ENCODE data around the gene MAPRE2.

The MAPRE2 gene

DNA sequence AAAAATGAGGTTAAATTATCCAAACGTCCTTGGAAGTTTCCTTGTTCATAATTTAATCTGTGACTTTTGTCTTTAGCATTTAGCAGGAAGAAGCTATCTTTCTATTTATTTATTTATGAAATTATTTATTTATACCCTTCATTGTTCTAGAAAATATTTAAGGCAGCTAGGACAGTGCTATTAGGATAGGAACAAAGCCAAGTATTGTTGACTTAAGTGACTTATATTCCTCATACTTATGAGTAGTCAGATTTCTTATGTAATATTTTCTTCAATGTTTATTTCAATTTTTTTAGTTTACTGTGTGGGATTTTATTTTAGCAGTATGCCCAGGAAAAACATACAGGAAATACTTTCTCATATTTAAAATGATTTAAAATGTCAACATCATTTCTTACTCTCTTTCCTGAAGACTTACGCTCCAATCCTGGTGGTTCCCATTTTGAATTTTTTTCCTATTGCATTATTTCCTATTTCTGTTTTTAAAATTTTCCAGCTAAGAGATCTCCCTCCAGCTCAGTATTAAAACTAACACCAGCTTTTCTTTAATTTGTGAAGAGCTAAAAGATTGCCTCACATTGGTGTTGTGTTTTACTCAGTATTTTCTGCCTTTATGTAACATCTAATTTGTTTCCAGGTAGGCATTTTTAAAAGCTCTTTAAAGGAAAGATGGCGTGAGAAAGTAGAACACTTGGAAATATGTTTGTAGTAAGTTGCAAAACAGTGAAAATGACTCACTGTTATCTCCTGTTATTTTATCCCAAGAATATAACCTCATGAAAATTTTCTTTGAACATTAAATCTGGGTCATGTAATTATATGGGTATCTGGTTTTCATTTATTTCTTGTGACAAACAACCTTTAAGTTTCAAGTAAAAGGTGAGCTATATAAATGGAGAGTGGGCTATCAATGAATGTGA, 32.2 kb downstream of the MAPRE2 start:
- no peak overlapping the region for H3K4me3 ChIP-seq (ENCODE audit: low read depth, low read length)
- H3K27me3 ChIP-seq: no peaks in the 10 kb centered on the region
- no peak for DNase-seq
- H3K36me3 ChIP-seq: no peaks in the 10 kb centered on the region
- H3K9me3 ChIP-seq: no peaks in the 10 kb centered on the region
- TF ChIP-seq, protein P1, sequence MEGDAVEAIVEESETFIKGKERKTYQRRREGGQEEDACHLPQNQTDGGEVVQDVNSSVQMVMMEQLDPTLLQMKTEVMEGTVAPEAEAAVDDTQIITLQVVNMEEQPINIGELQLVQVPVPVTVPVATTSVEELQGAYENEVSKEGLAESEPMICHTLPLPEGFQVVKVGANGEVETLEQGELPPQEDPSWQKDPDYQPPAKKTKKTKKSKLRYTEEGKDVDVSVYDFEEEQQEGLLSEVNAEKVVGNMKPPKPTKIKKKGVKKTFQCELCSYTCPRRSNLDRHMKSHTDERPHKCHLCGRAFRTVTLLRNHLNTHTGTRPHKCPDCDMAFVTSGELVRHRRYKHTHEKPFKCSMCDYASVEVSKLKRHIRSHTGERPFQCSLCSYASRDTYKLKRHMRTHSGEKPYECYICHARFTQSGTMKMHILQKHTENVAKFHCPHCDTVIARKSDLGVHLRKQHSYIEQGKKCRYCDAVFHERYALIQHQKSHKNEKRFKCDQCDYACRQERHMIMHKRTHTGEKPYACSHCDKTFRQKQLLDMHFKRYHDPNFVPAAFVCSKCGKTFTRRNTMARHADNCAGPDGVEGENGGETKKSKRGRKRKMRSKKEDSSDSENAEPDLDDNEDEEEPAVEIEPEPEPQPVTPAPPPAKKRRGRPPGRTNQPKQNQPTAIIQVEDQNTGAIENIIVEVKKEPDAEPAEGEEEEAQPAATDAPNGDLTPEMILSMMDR (IDR thresholded peaks at IDR 0.05; ENCODE audit: low read depth, low read length): no peak
- H3K4me1 ChIP-seq: no peaks in the 10 kb centered on the region; the same call in 1 of the 2 replicates

DNA sequence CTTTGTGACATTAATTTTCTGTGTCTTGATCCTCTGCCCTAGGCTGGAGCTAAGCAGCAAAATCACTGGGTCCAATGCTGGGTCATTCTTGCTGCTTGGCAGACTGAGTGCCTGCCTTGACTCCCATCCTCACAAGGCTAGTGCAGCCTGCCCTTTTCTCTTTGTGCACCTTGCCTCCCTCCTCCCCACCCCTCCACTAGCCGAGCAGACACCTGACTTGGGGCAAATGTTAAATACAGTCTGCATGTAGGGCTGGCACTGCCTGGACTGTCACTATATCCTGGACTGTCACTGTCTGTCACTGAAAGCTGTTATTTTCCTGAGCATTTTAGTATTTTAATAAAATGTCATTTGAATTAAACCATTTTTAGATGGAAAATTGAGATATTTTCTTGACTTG, 33.4 kb downstream of the MAPRE2 start:
- no peaks in the 10 kb centered on the region for H3K36me3 ChIP-seq
- H3K4me1 ChIP-seq: no peaks in the 10 kb centered on the region; the same call in 1 of the 2 replicates
- H3K27me3 ChIP-seq: no peaks in the 10 kb centered on the region
- TF ChIP-seq, protein P1 (IDR thresholded peaks at IDR 0.05; ENCODE audit: low read depth, low read length): no peak
- no peak for DNase-seq
- H3K4me3 ChIP-seq (ENCODE audit: low read depth, low read length): no peak overlapping the region
- no peaks in the 10 kb centered on the region for H3K9me3 ChIP-seq

DNA sequence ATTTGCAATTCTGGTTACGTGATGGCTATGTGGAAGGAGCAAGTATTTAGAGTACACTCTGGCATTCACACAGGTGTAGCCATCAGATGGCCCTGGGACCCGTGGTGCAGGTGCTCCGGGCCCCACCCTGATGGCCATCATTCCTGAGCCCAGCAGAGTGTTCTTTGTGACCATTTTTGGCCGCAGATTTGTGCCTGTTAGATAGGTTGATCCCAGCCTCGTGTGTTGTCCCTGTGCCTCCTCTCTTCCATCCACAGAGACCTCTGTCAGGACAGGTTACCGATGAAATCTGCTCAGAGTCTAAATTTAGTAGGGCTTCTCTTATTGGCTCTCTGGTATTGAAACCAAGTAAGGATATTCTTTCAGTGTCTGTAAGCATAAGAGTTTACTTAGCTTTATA, 33.9 kb downstream of the MAPRE2 start:
- DNase-seq: no peak
- H3K4me3 ChIP-seq (ENCODE audit: low read depth, low read length): no peak overlapping the region
- TF ChIP-seq, protein P1 (IDR thresholded peaks at IDR 0.05; ENCODE audit: low read depth, low read length): no peak
- H3K27me3 ChIP-seq: no peaks in the 10 kb centered on the region
- H3K4me1 ChIP-seq: no peaks in the 10 kb centered on the region; the same call in 1 of the 2 replicates
- H3K36me3 ChIP-seq: no peaks in the 10 kb centered on the region
- no peaks in the 10 kb centered on the region for H3K9me3 ChIP-seq

DNA sequence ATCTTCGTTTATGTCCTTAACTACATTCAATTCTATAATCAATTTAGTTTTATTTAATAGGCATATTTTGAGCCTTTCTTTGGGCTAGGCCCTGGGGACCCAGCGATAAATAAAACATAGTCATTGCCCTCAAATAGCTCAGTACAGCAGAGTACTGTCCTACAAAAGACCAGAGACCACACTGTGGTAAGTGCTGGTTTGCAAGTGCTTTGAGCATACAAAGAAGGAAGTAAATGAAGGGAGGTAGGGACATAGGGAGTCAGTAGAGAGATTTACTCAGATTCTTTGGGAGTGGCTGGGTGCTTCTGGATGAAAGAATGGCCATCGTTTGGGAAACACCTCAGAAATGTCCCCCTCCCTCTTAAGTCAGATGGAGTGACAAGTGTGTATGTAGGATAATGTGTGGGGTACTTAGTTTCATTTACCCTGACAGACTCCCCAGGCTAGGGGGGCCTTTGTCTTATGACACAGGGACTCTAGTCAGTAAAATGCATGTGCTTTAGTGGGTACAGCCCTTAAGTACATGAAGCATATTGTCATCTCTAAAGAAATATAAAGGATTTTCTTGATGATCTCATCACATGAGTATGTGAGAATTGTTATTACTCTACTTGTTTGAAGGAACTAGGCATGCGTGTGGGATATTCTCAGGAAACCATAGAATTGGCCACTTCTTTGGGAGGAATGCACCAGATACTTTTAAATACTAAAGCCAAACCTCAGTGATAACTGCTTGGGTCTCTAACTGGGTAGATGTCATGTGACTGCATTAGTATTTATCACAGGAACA, 35.1 kb downstream of the MAPRE2 start:
- no peaks in the 10 kb centered on the region for H3K27me3 ChIP-seq
- H3K4me1 ChIP-seq: no peaks in the 10 kb centered on the region; the same call in 1 of the 2 replicates
- DNase-seq: no peak
- H3K36me3 ChIP-seq: no peaks in the 10 kb centered on the region
- TF ChIP-seq, protein P1 (IDR thresholded peaks at IDR 0.05; ENCODE audit: low read depth, low read length): no peak
- H3K9me3 ChIP-seq: no peaks in the 10 kb centered on the region
- H3K4me3 ChIP-seq (ENCODE audit: low read depth, low read length): no peak overlapping the region

DNA sequence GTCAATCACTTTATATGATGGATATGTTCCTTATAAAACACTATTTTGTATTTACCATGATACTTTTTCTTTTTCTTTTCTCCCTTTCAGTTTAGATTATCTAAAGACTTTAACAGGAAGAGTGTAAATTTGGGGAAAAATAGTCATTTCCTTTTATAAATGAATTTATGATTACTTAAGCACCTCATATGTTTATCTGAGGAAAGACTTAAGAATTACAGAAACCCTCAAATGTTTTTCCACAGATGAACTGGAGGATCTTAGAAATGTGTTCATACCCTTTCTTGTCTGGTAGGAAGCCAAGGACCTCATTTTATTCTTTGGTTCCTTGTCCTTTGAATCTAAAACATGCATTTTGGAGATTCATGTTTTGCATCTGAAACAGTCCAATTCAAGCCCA, 36.7 kb downstream of the MAPRE2 start:
- Histone ChIP-seq H3K4me1 (no peaks in the 10 kb centered on the region), H3K36me3 (no peaks in the 10 kb centered on the region), H3K4me3 (ENCODE audit: low read depth, low read length) (no peak overlapping the region), H3K9me3 (no peaks in the 10 kb centered on the region), H3K27me3 (no peaks in the 10 kb centered on the region)
- TF ChIP-seq, protein P1 (IDR thresholded peaks at IDR 0.05; ENCODE audit: low read depth, low read length): no peak
- DNase-seq: no peak

All from BE2C (cell line).